ENCODE data around the gene WDR86.

The WDR86 gene

GRCh38 chr7:151435103-151435916 lies 25.5 kb upstream of the WDR86 start:
- no peak for TF ChIP-seq CTCF (IDR thresholded peaks at IDR 0.05; ENCODE audit: extremely low read depth, missing control alignments)
- DNase-seq (ENCODE audit: low spot score), result no peak

GRCh38 chr7:151434549-151434948 lies 24.7 kb upstream of the WDR86 start:
- TF ChIP-seq CTCF (IDR thresholded peaks at IDR 0.05; ENCODE audit: extremely low read depth, missing control alignments), result no peak

GRCh38 chr7:151433721-151434400 lies 24.0 kb upstream of the WDR86 start:
- no peak for TF ChIP-seq CTCF (IDR thresholded peaks at IDR 0.05; ENCODE audit: extremely low read depth, missing control alignments)
- no peak for DNase-seq (ENCODE audit: low spot score)

More at GRCh38 chr7:151434549-151434948, 24.7 kb upstream of the WDR86 start:
- no peak for DNase-seq (ENCODE audit: low spot score)

- TF ChIP-seq CTCF (IDR thresholded peaks at IDR 0.05; ENCODE audit: extremely low read depth, missing control alignments), result no peak
- peak; percentile 75 for DNase-seq (ENCODE audit: low spot score)
Measured at GRCh38 chr7:151432658-151433521, 23.1 kb upstream of the WDR86 start.

GRCh38 chr7:151431768-151432311 lies 22.0 kb upstream of the WDR86 start:
- TF ChIP-seq CTCF (IDR thresholded peaks at IDR 0.05; ENCODE audit: extremely low read depth, missing control alignments), result no peak
- no peak for DNase-seq (ENCODE audit: low spot score)

GRCh38 chr7:151431281-151431767 lies 21.5 kb upstream of the WDR86 start:
- no peak for DNase-seq (ENCODE audit: low spot score)
- no peak for TF ChIP-seq CTCF (IDR thresholded peaks at IDR 0.05; ENCODE audit: extremely low read depth, missing control alignments)

All from GM20000 (cell line).